Peyer's patch (tissue), 4 donors: ENCODE results near the gene IGFLR1. TPM values are rescaled to one million over a fixed set of nuclear protein-coding genes. Genes with fewer than 3 reads are reported as not detected.

ENCODE experiments used
- DNase-seq, 3 donors: peaks; one replicate each; pipeline ENCODE4 v3.0.0-alpha.2; 2017 to 2019
- H3K27ac ChIP-seq, 4 donors: fragments of 200-600 bp; sonication (generic); one replicate each; pipeline ENCODE4 v1.5.1; 2016 to 2019
- H3K27me3 ChIP-seq, 2 donors: fragments of 200-600 bp; sonication (generic); one replicate each; pipeline ENCODE4 v1.5.1; 2019
- H3K36me3 ChIP-seq, 3 donors: fragments of 200-600 bp; sonication (generic); one replicate each; pipeline ENCODE4 v1.5.1; 2016 to 2019
- H3K4me1 ChIP-seq, 4 donors: fragments of 200-600 bp; sonication (generic); one replicate each; pipeline ENCODE4 v1.5.1; 2016 to 2019
- H3K4me3 ChIP-seq, 4 donors: fragments of 200-600 bp; sonication (generic); 1 replicate in 3 of 4; 2 replicates in 1 of 4; pipeline ENCODE4 v1.5.1; 2016 to 2019; ENCODE audit warnings: mild to moderate bottlenecking in 1 of 4
- H3K9me3 ChIP-seq, 4 donors: fragments of 200-600 bp; sonication (generic); one replicate each; pipeline ENCODE4 v1.5.1; 2016 to 2019; ENCODE audit warnings: mild to moderate bottlenecking in 1 of 4
- CTCF ChIP-seq, 6 experiments: fragments of 450-650 bp in 4 of 6; fragments of 200-600 bp in 2 of 6; sonication (generic) in 1 of 6; IDR thresholded peaks; one replicate each; pipeline ENCODE4 v1.5.1; 2017 to 2019; ENCODE audit warnings: antibody characterized with exemption in 6 of 6, mild to moderate bottlenecking in 3 of 6, moderate library complexity in 1 of 6
- POLR2A ChIP-seq, 2 donors: fragments of 450-650 bp; IDR thresholded peaks; one replicate each; pipeline ENCODE4 v1.5.1; 2017; ENCODE audit warnings: antibody characterized with exemption in 2 of 2, mild to moderate bottlenecking in 2 of 2, moderate library complexity in 2 of 2
- total RNA-seq, 4 donors: library from RNA; depleted of rRNA; stranded (reverse); fragments of >200 nt; gene quantifications; one replicate each; pipeline ENCODE4 v1.1.0, GENCODE V29; 2016

Gene IGFLR1
- total RNA-seq, 4 donors from 2014 or later: 8.3 to 14.2 (median 12.3) TPM

DNA sequence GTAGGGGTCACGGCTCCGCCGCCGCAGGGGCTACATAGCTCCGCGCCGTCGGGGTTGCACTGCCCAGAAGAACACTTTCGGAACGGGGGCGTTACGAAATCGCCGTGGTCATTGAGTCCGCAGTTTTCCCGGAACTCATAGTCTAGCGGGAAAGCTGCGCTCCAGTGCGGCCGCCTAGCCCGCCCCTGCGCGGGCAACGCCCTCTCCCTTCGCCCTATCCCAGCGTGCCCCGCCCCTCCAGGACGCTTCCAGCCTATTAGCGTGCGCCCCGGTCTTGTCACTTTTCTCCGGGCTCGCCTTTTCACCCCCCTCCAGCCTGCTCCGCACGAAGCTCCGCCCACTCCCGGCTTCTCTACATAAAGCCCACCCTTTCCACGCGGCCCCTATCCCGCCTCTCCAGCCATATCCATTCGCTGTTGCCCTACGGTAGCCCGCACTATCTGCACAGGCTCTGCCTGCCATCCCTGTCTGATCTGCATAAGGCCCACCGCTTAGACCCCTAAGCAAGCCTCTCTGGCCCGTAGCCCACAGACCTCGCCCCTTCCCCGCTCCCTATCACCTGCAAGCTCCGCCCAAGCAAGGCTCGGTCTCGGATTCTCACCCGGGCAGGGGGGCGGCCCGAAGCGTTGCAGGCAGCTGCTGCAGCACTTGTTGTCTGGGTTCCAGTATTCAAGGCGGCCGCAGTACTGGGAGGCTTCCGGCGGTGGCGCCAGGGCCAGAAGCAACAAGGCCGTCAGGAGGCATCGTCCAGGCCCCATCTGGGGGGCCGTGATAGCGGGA, 1.6 kb downstream of the IGFLR1 start:
- peaks cover 0 to 26% (median 11%) of the 10 kb centered on the region in 4 donors for H3K4me1 ChIP-seq
- H3K4me3 ChIP-seq: peak overlapping the region; percentile 53 to 78 (median 66)
- TF ChIP-seq POLR2A (IDR thresholded peaks at IDR 0.05): peak; percentile 13 to 30
- peak in 2 of 6 experiments; percentile 18 to 30 for TF ChIP-seq CTCF (IDR thresholded peaks at IDR 0.05)
- peaks cover 0 to 40% (median 0%) of the 10 kb centered on the region in 3 donors for H3K36me3 ChIP-seq
- H3K9me3 ChIP-seq: no peaks in the 10 kb centered on the region
- H3K27ac ChIP-seq: peak overlapping the region; percentile 85 to 98 (median 90)
- DNase-seq: peak; percentile 98 to 100 (median 99)
- H3K27me3 ChIP-seq: no peaks in the 10 kb centered on the region

- peak overlapping the region; percentile 47 to 98 (median 80) for H3K27ac ChIP-seq
- H3K36me3 ChIP-seq: peaks cover 0 to 45% (median 0%) of the 10 kb centered on the region in 3 donors
- TF ChIP-seq CTCF (IDR thresholded peaks at IDR 0.05): no peak
- TF ChIP-seq POLR2A (IDR thresholded peaks at IDR 0.05): no peak
- no peaks in the 10 kb centered on the region for H3K9me3 ChIP-seq
- peak overlapping the region; percentile 53 to 78 (median 66) for H3K4me3 ChIP-seq
- no peak for DNase-seq
- no peaks in the 10 kb centered on the region for H3K27me3 ChIP-seq
- peaks cover 0 to 25% (median 11%) of the 10 kb centered on the region in 4 donors for H3K4me1 ChIP-seq
Observed at GRCh38 chr19:35740108-35740422, 2.2 kb downstream of the IGFLR1 start.

DNA sequence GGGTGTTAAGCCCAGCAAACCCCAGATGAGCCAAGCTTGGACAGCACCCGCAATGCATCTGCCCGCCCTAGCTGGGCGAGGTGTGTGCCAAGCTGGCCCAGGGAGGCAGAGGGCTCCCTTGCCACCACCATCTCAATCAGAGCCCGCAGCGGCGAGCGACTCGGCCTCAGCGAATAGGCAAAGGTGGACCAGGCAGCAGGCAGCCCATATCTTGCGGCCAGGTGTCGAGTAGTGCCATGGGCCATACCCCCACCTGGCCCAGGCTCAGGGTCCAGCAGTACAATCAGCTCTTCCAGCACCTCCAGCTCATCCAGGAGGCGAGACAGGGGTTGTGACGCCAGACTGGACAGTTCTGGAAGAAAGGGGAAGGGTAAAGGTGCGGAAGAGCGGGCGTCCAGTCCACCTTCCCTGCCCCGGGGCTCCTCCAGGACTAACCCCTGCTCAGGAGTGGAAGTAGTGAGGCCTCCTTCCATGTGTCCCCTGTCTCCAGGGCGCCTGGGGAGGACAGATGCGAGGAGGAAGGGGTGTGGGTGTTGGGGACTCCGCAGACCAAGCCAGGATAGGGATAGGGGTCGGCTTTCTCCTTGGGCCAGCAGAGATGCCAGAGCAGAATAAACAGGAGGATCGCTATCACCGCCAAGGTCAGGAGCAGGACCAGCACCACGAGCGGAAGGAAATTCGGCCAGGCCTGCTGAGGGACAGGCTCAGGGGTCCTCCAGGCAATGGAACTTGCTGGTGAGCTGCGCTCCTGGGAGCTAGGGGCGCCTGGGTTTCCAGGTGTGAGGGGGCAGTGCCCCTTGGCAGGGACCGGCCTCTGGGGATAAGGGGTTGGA, 2.8 kb downstream of the IGFLR1 start:
- no peak for DNase-seq
- Histone ChIP-seq H3K27ac (peak overlapping the region; percentile 47 to 98 (median 80)), H3K27me3 (no peaks in the 10 kb centered on the region), H3K36me3 (peaks cover 0 to 51% (median 0%) of the 10 kb centered on the region in 3 donors), H3K4me1 (peaks cover 0 to 25% (median 10%) of the 10 kb centered on the region in 4 donors), H3K9me3 (no peaks in the 10 kb centered on the region), H3K4me3 (peak overlapping the region; percentile 53 to 78 (median 66))
- TF ChIP-seq CTCF (IDR thresholded peaks at IDR 0.05) (no peak), POLR2A (IDR thresholded peaks at IDR 0.05) (no peak)

GRCh38 chr19:35738887-35739229, 3.4 kb downstream of the IGFLR1 start:
- H3K27ac ChIP-seq: no peak overlapping the region
- H3K4me3 ChIP-seq: no peak overlapping the region
- peaks cover 0 to 21% (median 7%) of the 10 kb centered on the region in 4 donors for H3K4me1 ChIP-seq
- no peaks in the 10 kb centered on the region for H3K27me3 ChIP-seq
- TF ChIP-seq CTCF (IDR thresholded peaks at IDR 0.05) (no peak), POLR2A (IDR thresholded peaks at IDR 0.05) (no peak)
- H3K36me3 ChIP-seq: peaks cover 0 to 58% (median 0%) of the 10 kb centered on the region in 3 donors
- DNase-seq: no peak
- no peaks in the 10 kb centered on the region for H3K9me3 ChIP-seq

- Histone ChIP-seq H3K4me1 (peaks cover 0 to 19% (median 6%) of the 10 kb centered on the region in 4 donors), H3K9me3 (no peaks in the 10 kb centered on the region), H3K4me3 (no peak overlapping the region), H3K36me3 (peaks cover 0 to 64% (median 0%) of the 10 kb centered on the region in 3 donors), H3K27me3 (no peaks in the 10 kb centered on the region), H3K27ac (no peak overlapping the region)
- DNase-seq: no peak
- TF ChIP-seq POLR2A (IDR thresholded peaks at IDR 0.05): no peak
- TF ChIP-seq CTCF (IDR thresholded peaks at IDR 0.05): no peak
Observed at GRCh38 chr19:35738021-35738886, 4.0 kb downstream of the IGFLR1 start.
